IMR-90 (cell line): Measurements from ENCODE around the gene HTR5A. TPM values are rescaled to one million over a fixed set of nuclear protein-coding genes. Genes with fewer than 3 reads are reported as not detected.

Source experiments
- ATAC-seq: fragments of 200-7000 bp; cut with Tn5 transposase; 2 replicates; pipeline ENCODE4 v1.9.1; 2020; ENCODE audit warnings: low read depth, mild to moderate bottlenecking, moderate library complexity
- BruUV-seq: library from RNA; stranded (reverse); fragments of 400-500 nt; replicated peaks from 2 replicates; lab custom pipeline; 2021; lab: Mats Ljungman, UMichigan
- CTCF ChIA-PET: fragments of 300-600 bp; formaldehyde crosslinking; extraction: SDS; loops from one replicate; lab custom pipeline; 2021; ENCODE audit warnings: antibody characterized with exemption; lab: Yijun Ruan, JAX
- POLR2A ChIA-PET: fragments of 300-600 bp; sonication (Branson Sonifier 250); formaldehyde crosslinking; loops from one replicate; lab custom pipeline; 2022; ENCODE audit warnings: antibody characterized with exemption; ENCODE audit not compliant: unreplicated experiment; lab: Charles Lee
- DNase-seq: peaks from one replicate; pipeline ENCODE4 v3.0.0; 2013
- H2AFZ ChIP-seq: replicated peaks from 2 replicates; pipeline ENCODE3; 2013; ENCODE audit warnings: low read length, mild to moderate bottlenecking; ENCODE audit not compliant: poor library complexity
- H2AK5ac ChIP-seq: 2 replicates; pipeline ENCODE4 v1.6.1; 2013; ENCODE audit warnings: low read depth, low read length, inconsistent platforms
- H2AK9ac ChIP-seq: replicated peaks from 2 replicates; pipeline ENCODE3; 2013; ENCODE audit warnings: mild to moderate bottlenecking, low read depth, low read length, moderate library complexity; ENCODE audit not compliant: poor library complexity
- H2BK120ac ChIP-seq: 2 replicates; pipeline ENCODE4 v1.6.1; 2013; ENCODE audit warnings: low read depth, low read length, inconsistent platforms
- H2BK15ac ChIP-seq: 3 replicates; pipeline ENCODE4 v1.6.1; 2013; ENCODE audit warnings: low read depth, low read length, inconsistent platforms
- H2BK20ac ChIP-seq: 2 replicates; pipeline ENCODE4 v1.6.1; 2013; ENCODE audit warnings: low read depth, mild to moderate bottlenecking, inconsistent platforms, low read length, moderate library complexity
- H2BK5ac ChIP-seq: 2 replicates; pipeline ENCODE4 v1.6.1; 2013; ENCODE audit warnings: mild to moderate bottlenecking, low read depth, low read length, inconsistent platforms; ENCODE audit not compliant: poor library complexity, severe bottlenecking
- H3K14ac ChIP-seq: replicated peaks from 2 replicates; pipeline ENCODE4 v1.6.1; 2013; ENCODE audit warnings: low read depth, low read length, inconsistent platforms
- H3K18ac ChIP-seq: 2 replicates; pipeline ENCODE4 v1.6.1; 2013; ENCODE audit warnings: low read depth, low read length, control low read depth
- H3K23ac ChIP-seq: 2 replicates; pipeline ENCODE4 v1.6.1; 2013; ENCODE audit warnings: low read depth, low read length, inconsistent platforms
- H3K27ac ChIP-seq: 2 replicates; pipeline ENCODE4 v1.5.1; 2013; ENCODE audit warnings: mild to moderate bottlenecking, control low read depth, low read length; ENCODE audit not compliant: insufficient read depth
- H3K27me3 ChIP-seq: 2 replicates; pipeline ENCODE4 v1.6.1; 2013; ENCODE audit warnings: low read length; ENCODE audit not compliant: control insufficient read depth, insufficient read depth
- H3K36me3 ChIP-seq: 2 replicates; pipeline ENCODE4 v1.6.1; 2013; ENCODE audit warnings: low read length, mixed read lengths; ENCODE audit not compliant: control insufficient read depth, insufficient read depth
- H3K4ac ChIP-seq: 2 replicates; pipeline ENCODE4 v1.6.1; 2013; ENCODE audit warnings: low read depth, low read length, inconsistent platforms
- H3K4me1 ChIP-seq: 2 replicates; pipeline ENCODE4 v1.6.1; 2013; ENCODE audit warnings: low read length, mixed read lengths; ENCODE audit not compliant: control insufficient read depth, insufficient read depth
- H3K4me2 ChIP-seq: 2 replicates; pipeline ENCODE4 v1.6.1; 2013; ENCODE audit warnings: low read depth, mild to moderate bottlenecking, control low read depth, low read length, moderate library complexity
- H3K4me3 ChIP-seq: 2 replicates; pipeline ENCODE4 v1.5.1; 2013; ENCODE audit warnings: low read depth, mild to moderate bottlenecking, control low read depth, low read length, moderate library complexity; ENCODE audit not compliant: insufficient read depth
- H3K56ac ChIP-seq: 2 replicates; pipeline ENCODE4 v1.6.1; 2013; ENCODE audit warnings: low read length, inconsistent platforms; ENCODE audit not compliant: insufficient read depth; ENCODE audit errors: extremely low read depth
- H3K79me1 ChIP-seq, 2 experiments: 2 replicates each; pipeline ENCODE4 v1.6.1; 2013; ENCODE audit warnings: low read length in 2 of 2, inconsistent platforms in 1 of 2, low read depth in 1 of 2
- H3K9ac ChIP-seq: 2 replicates; pipeline ENCODE4 v1.6.1; 2013; ENCODE audit warnings: low read depth, low read length, control low read depth
- H3K9me1 ChIP-seq: 2 replicates; pipeline ENCODE4 v1.6.1; 2013; ENCODE audit warnings: low read length, inconsistent platforms; ENCODE audit not compliant: insufficient read depth
- H3K9me3 ChIP-seq: 2 replicates; pipeline ENCODE4 v1.6.1; 2013; ENCODE audit warnings: low read length; ENCODE audit not compliant: control insufficient read depth, insufficient read depth
- H4K20me1 ChIP-seq: 2 replicates; pipeline ENCODE4 v1.6.1; 2013; ENCODE audit warnings: low read length, inconsistent platforms; ENCODE audit not compliant: insufficient read depth
- H4K5ac ChIP-seq: 2 replicates; pipeline ENCODE4 v1.6.1; 2013; ENCODE audit warnings: mild to moderate bottlenecking, low read depth, low read length, control low read depth
- H4K8ac ChIP-seq, 2 experiments: 2 replicates each; pipeline ENCODE4 v1.6.1; 2013; ENCODE audit warnings: low read depth in 2 of 2, low read length in 2 of 2, control low read depth in 1 of 2, inconsistent platforms in 1 of 2
- H4K91ac ChIP-seq: 2 replicates; pipeline ENCODE4 v1.6.1; 2013; ENCODE audit warnings: low read depth, low read length, inconsistent platforms; ENCODE audit not compliant: insufficient read depth
- BHLHE40 ChIP-seq: fragments of 150-350 bp; IDR thresholded peaks from 2 replicates; pipeline ENCODE4 v1.6.1; 2016; ENCODE audit warnings: mild to moderate bottlenecking, low read depth, low read length
- CEBPB ChIP-seq: IDR thresholded peaks from 2 replicates; pipeline ENCODE4 v1.6.1; 2012; ENCODE audit warnings: low read depth, low read length, improper control_type of control experiment
- CHD1 ChIP-seq: IDR thresholded peaks from 2 replicates; pipeline ENCODE4 v1.6.1; 2012; ENCODE audit warnings: low read depth, low read length, improper control_type of control experiment
- FOS ChIP-seq: fragments of 150-350 bp; IDR thresholded peaks from 2 replicates; pipeline ENCODE4 v1.6.1; 2016; ENCODE audit warnings: low read depth, low read length
- MAFK ChIP-seq: IDR thresholded peaks from 2 replicates; pipeline ENCODE4 v1.6.1; 2012; ENCODE audit warnings: low read depth, low read length, improper control_type of control experiment
- MAZ ChIP-seq: IDR thresholded peaks from 2 replicates; pipeline ENCODE4 v1.6.1; 2012; ENCODE audit warnings: low read depth, mild to moderate bottlenecking, low read length, improper control_type of control experiment, moderate library complexity, borderline replicate concordance
- MXI1 ChIP-seq: IDR thresholded peaks from 2 replicates; pipeline ENCODE4 v1.6.1; 2012; ENCODE audit warnings: low read depth, mild to moderate bottlenecking, low read length, moderate library complexity, borderline replicate concordance
- NFE2L2 ChIP-seq: fragments of 150-350 bp; IDR thresholded peaks from 2 replicates; pipeline ENCODE4 v1.6.1; 2016; ENCODE audit warnings: low read depth, mild to moderate bottlenecking, low read length
- POLR2A ChIP-seq: IDR thresholded peaks from 2 replicates; pipeline ENCODE4 v1.6.1; 2012; ENCODE audit warnings: mild to moderate bottlenecking, low read depth, low read length
- RAD21 ChIP-seq: IDR thresholded peaks from 2 replicates; pipeline ENCODE4 v1.6.1; 2012; ENCODE audit warnings: low read length, improper control_type of control experiment
- RCOR1 ChIP-seq: IDR thresholded peaks from 2 replicates; pipeline ENCODE4 v1.6.1; 2012; ENCODE audit warnings: mild to moderate bottlenecking, low read length, improper control_type of control experiment; ENCODE audit not compliant: insufficient replicate concordance
- RFX5 ChIP-seq: IDR thresholded peaks from 2 replicates; pipeline ENCODE4 v1.8.0; 2012; ENCODE audit warnings: low read depth, mild to moderate bottlenecking, low read length, moderate library complexity
- SMC3 ChIP-seq: fragments of 150-350 bp; IDR thresholded peaks from 2 replicates; pipeline ENCODE4 v1.6.1; 2016; ENCODE audit warnings: low read depth, mild to moderate bottlenecking, antibody characterized with exemption, low read length, moderate library complexity
- WGBS, 2 experiments: methylation state at CpG; one replicate each; pipeline versions ENCODE4 v1.1.5 to v1.1.7; 2013; ENCODE audit warnings: missing lambda C conversion rate in 2 of 2; ENCODE audit not compliant: insufficient read length in 1 of 2; ENCODE audit errors: extremely low coverage in 2 of 2; 5-methylcytosine and 5-hydroxymethylcytosine counted together
- dilution Hi-C: fragments of 300-500 bp; cut with HindIII; formaldehyde crosslinking; loops from one replicate; pipeline ENCODE4 v1.14.3; 2018; ENCODE audit warnings: low sequenced_read_pairs; ENCODE audit not compliant: unreplicated experiment
- in situ Hi-C: fragments of 300-500 bp; cut with MboI; formaldehyde crosslinking; loops from 3 replicates; pipeline ENCODE4 v1.14.3; 2019; ENCODE audit warnings: low sequenced_read_pairs, inconsistent platforms, mixed read lengths
- intact Hi-C: fragments of 100-400 bp; cut with micrococcal nuclease; formaldehyde crosslinking; loops from 2 replicates; pipeline ENCODE4 v1.10.0; 2022
- polyA plus RNA-seq, 3 experiments: library from polyadenylated mRNA; depleted of rRNA; stranded (reverse); fragments of >200 nt; gene quantifications; 2 replicates each; pipeline ENCODE4 v1.2.3, GENCODE V29; 2012; ENCODE audit warnings: low replicate concordance in 1 of 3
- total RNA-seq: library from RNA; depleted of rRNA; stranded (reverse); fragments of >200 nt; gene quantifications from 2 replicates; pipeline ENCODE4 v1.2.3, GENCODE V29; 2012
- TF ChIP-seq, protein P1 (sequence below): fragments of 150-350 bp; IDR thresholded peaks from 2 replicates; pipeline ENCODE4 v1.6.1; 2016; ENCODE audit warnings: low read depth, mild to moderate bottlenecking, low read length, moderate library complexity, borderline replicate concordance
- TF ChIP-seq, protein P2 (sequence below): fragments of 150-350 bp; IDR thresholded peaks from 2 replicates; pipeline ENCODE4 v1.6.1; 2017; ENCODE audit warnings: mild to moderate bottlenecking, antibody characterized with exemption, low read length, low read depth
- TF ChIP-seq, protein P3 (sequence below): conservative IDR thresholded peaks from 2 replicates; pipeline ENCODE4 v1.5.1; 2012; ENCODE audit warnings: mild to moderate bottlenecking, low read depth, low read length, improper control_type of control experiment

HTR5A gene
- total and polyA plus RNA-seq, 2 of the 4 experiments (the other 2 are of a cell fraction), result not detected

DNA sequence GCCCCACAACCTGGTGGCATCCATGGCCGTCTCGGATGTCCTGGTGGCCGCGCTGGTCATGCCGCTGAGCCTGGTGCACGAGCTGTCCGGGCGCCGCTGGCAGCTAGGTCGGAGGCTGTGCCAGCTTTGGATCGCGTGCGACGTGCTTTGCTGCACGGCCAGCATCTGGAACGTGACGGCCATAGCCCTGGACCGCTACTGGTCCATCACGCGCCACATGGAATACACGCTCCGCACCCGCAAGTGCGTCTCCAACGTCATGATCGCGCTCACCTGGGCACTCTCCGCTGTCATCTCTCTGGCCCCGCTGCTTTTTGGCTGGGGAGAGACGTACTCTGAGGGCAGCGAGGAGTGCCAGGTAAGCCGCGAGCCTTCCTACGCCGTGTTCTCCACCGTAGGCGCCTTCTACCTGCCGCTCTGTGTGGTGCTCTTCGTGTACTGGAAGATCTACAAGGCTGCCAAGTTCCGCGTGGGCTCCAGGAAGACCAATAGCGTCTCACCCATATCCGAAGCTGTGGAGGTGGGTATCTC lies 1.1 kb downstream of the HTR5A start:
- ChIA-PET POLR2A (no interaction called here), CTCF (no interaction called here)
- 51% methylated on average over 30 of the region's 43 CpGs; no CpG with 5 or more reads in 1 of the 2 experiments for WGBS, 2 experiments
- in situ Hi-C loops, result no loop called here
- no peak overlapping the region for H4K91ac ChIP-seq
- H3K4me2 ChIP-seq, result no peak overlapping the region
- no peak overlapping the region for H3K4ac ChIP-seq
- dilution Hi-C loops, result no loop called here
- H3K9ac ChIP-seq, result no peak overlapping the region
- H4K5ac ChIP-seq, result no peak overlapping the region
- H3K18ac ChIP-seq, result no peak overlapping the region
- H2BK5ac ChIP-seq, result no peak overlapping the region
- no TSS peak for BruUV-seq
- no peaks in the 10 kb centered on the region for H3K9me3 ChIP-seq
- H3K27me3 ChIP-seq, result no peaks in the 10 kb centered on the region
- no peak for TF ChIP-seq MXI1
- no peak for TF ChIP-seq SMC3
- no peak for TF ChIP-seq POLR2A
- no peak for TF ChIP-seq BHLHE40
- TF ChIP-seq, protein P1, sequence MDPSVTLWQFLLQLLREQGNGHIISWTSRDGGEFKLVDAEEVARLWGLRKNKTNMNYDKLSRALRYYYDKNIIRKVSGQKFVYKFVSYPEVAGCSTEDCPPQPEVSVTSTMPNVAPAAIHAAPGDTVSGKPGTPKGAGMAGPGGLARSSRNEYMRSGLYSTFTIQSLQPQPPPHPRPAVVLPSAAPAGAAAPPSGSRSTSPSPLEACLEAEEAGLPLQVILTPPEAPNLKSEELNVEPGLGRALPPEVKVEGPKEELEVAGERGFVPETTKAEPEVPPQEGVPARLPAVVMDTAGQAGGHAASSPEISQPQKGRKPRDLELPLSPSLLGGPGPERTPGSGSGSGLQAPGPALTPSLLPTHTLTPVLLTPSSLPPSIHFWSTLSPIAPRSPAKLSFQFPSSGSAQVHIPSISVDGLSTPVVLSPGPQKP, result no peak
- no peak for TF ChIP-seq RAD21
- TF ChIP-seq MAZ, result no peak
- no peak for TF ChIP-seq CEBPB
- TF ChIP-seq NFE2L2, result no peak
- TF ChIP-seq RCOR1, result no peak
- no peak for TF ChIP-seq MAFK
- TF ChIP-seq, protein P2, sequence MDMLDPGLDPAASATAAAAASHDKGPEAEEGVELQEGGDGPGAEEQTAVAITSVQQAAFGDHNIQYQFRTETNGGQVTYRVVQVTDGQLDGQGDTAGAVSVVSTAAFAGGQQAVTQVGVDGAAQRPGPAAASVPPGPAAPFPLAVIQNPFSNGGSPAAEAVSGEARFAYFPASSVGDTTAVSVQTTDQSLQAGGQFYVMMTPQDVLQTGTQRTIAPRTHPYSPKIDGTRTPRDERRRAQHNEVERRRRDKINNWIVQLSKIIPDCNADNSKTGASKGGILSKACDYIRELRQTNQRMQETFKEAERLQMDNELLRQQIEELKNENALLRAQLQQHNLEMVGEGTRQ, result no peak
- TF ChIP-seq, protein P3, sequence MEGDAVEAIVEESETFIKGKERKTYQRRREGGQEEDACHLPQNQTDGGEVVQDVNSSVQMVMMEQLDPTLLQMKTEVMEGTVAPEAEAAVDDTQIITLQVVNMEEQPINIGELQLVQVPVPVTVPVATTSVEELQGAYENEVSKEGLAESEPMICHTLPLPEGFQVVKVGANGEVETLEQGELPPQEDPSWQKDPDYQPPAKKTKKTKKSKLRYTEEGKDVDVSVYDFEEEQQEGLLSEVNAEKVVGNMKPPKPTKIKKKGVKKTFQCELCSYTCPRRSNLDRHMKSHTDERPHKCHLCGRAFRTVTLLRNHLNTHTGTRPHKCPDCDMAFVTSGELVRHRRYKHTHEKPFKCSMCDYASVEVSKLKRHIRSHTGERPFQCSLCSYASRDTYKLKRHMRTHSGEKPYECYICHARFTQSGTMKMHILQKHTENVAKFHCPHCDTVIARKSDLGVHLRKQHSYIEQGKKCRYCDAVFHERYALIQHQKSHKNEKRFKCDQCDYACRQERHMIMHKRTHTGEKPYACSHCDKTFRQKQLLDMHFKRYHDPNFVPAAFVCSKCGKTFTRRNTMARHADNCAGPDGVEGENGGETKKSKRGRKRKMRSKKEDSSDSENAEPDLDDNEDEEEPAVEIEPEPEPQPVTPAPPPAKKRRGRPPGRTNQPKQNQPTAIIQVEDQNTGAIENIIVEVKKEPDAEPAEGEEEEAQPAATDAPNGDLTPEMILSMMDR, result no peak
- TF ChIP-seq CHD1, result no peak
- no peak for TF ChIP-seq RFX5
- no peak for TF ChIP-seq FOS
- DNase-seq (no peak), ATAC-seq (no peak)
- no peak overlapping the region for H2AFZ ChIP-seq
- no peak overlapping the region for H2AK9ac ChIP-seq
- H2BK15ac ChIP-seq, result no peak overlapping the region
- intact Hi-C loops, result loop anchor here (5.0 kb wide), 1 partner anchor 144 kb away; no protein-coding TSS in a partner anchor
- no peak overlapping the region for H4K8ac ChIP-seq
- H2BK20ac ChIP-seq, result no peak overlapping the region
- H3K4me3 ChIP-seq, result no peak overlapping the region
- H3K79me1 ChIP-seq, result no peaks in the 10 kb centered on the region
- no peaks in the 10 kb centered on the region for H3K9me1 ChIP-seq
- H2AK5ac ChIP-seq, result no peak overlapping the region
- H3K23ac ChIP-seq, result no peak overlapping the region
- H2BK120ac ChIP-seq, result no peak overlapping the region
- H3K56ac ChIP-seq, result no peak overlapping the region
- no peaks in the 10 kb centered on the region for H4K20me1 ChIP-seq
- H3K36me3 ChIP-seq, result no peaks in the 10 kb centered on the region
- H3K14ac ChIP-seq, result no peak overlapping the region
- no peaks in the 10 kb centered on the region for H3K4me1 ChIP-seq
- H3K27ac ChIP-seq, result no peak overlapping the region
